Neural cell (in vitro differentiated cells): ENCODE data around the gene SLC36A2.

Experiments
- EP300 ChIP-seq: fragments of 450-650 bp; conservative IDR thresholded peaks from 2 replicates; pipeline ENCODE4 v1.6.1; 2014; ENCODE audit warnings: antibody characterized with exemption, mild to moderate bottlenecking, moderate library complexity; ENCODE audit not compliant: poor library complexity, severe bottlenecking
- POLR2AphosphoS5 ChIP-seq: IDR thresholded peaks from 2 replicates; pipeline ENCODE4 v1.6.1; 2012
- SMC3 ChIP-seq: fragments of 450-650 bp; conservative IDR thresholded peaks from 2 replicates; pipeline ENCODE4 v1.6.1; 2014; ENCODE audit warnings: antibody characterized with exemption, mild to moderate bottlenecking, moderate library complexity; ENCODE audit not compliant: poor library complexity
- TF ChIP-seq, protein P1 (sequence below): fragments of 450-650 bp; IDR thresholded peaks from 2 replicates; pipeline ENCODE4 v1.5.1; 2014; ENCODE audit warnings: antibody characterized with exemption, mild to moderate bottlenecking, moderate library complexity; ENCODE audit not compliant: poor library complexity, severe bottlenecking

DNA sequence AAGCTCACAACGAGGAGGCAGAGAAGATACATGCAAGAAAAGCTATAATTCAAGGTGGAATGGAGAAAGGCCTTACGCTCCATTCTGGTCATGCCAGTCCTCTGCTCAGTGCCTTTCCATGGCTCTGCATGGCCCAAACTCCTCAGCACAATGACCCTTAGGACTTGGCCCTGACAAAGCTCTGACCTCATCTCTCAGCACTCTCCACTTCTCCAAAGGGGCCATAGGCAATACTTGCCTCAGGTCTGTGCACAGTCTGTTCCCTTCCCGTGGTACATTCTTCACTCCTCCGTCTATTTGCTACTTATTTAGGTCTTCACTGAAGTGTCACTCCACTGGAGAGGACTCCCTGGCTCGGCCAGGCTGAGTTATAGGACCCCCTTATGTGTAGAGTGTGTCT, 68.5 kb downstream of the SLC36A2 start:
- TF ChIP-seq EP300 (no peak), SMC3 (no peak), POLR2AphosphoS5 (no peak)
- TF ChIP-seq, protein P1, sequence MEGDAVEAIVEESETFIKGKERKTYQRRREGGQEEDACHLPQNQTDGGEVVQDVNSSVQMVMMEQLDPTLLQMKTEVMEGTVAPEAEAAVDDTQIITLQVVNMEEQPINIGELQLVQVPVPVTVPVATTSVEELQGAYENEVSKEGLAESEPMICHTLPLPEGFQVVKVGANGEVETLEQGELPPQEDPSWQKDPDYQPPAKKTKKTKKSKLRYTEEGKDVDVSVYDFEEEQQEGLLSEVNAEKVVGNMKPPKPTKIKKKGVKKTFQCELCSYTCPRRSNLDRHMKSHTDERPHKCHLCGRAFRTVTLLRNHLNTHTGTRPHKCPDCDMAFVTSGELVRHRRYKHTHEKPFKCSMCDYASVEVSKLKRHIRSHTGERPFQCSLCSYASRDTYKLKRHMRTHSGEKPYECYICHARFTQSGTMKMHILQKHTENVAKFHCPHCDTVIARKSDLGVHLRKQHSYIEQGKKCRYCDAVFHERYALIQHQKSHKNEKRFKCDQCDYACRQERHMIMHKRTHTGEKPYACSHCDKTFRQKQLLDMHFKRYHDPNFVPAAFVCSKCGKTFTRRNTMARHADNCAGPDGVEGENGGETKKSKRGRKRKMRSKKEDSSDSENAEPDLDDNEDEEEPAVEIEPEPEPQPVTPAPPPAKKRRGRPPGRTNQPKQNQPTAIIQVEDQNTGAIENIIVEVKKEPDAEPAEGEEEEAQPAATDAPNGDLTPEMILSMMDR, result no peak
